ENCODE results near the gene ZXDC.
A peak's percentile ranks its signal among the peaks of the same experiment; 100 is the strongest.

ZXDC gene

DNA sequence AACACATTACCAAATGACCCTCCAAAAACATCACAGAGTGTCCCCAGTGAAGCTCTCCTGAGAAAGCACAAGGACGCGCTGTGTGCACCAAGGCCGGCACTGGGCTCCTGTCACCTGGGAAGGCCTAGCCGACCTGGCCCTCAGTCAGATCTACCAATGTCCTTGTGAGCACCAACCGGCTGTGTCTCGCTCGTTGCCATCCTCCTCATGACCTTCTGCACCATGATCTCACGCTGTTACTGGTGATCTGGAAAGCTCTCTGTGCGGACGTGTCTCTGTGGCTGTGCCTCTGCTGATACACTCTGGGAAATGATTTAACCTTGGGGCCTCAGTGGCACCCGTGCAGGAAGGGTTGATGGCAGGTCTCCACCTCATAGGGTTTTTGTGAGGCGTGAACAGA is 24.2 kb downstream of the ZXDC start:
- DNase-seq, result no peak

- no peak for DNase-seq
Observed at GRCh38 chr3:126450744-126451143, 24.9 kb downstream of the ZXDC start.

- DNase-seq, result no peak
Observed at GRCh38 chr3:126450219-126450618, 25.5 kb downstream of the ZXDC start.

- DNase-seq, result no peak
Observed at GRCh38 chr3:126449621-126450051, 26.1 kb downstream of the ZXDC start.

DNA sequence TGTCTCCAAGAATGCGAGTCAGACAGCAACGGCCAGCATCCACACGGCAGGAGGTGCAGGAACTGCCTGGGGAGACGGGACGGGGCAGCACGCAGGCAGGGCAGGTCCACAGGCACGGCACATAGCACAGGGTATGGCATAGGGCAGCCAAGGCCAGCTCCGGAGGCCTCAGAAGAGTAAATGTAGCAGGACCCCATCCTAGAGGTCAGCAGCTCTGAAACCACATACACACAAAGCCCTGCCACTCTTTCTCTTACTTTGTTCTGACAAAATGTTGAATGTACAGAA is 26.9 kb downstream of the ZXDC start:
- no peak for DNase-seq

DNA sequence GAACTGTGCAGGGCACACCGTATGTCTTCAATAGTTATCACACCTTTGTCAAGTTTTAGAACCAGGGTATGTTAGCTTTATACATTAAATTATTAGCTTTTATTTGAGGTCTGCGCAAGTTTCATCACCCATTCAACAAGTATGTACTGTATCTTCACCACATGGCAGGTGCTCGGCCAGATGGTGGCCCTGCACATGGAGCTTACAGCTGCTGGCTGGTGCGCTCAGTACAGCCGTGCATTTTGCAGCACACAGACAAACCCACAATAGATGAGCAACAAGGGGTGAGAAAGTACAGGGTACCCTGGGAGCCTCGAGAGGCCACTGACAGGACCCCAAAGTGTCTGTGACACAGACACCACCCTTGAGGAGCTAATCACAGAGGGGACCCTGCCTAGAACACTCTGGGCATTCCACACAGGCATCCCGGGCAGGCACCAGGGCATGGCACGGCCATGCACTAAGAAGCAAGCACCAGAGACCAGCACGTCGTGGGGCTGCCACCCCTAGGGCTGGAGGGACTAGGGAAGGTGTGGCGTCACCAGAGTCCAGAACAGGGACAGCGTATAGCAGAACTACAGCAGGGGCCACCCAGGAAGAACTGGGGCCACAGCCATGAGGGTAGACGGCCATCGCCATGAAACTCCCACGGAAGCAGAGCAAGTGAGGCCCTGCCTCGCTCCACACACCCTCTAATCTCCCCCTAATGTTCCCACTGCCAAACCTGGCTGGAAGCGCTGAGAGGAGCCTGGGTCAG is 27.4 kb downstream of the ZXDC start:
- DNase-seq, result peak; percentile 53 to 86

DNA sequence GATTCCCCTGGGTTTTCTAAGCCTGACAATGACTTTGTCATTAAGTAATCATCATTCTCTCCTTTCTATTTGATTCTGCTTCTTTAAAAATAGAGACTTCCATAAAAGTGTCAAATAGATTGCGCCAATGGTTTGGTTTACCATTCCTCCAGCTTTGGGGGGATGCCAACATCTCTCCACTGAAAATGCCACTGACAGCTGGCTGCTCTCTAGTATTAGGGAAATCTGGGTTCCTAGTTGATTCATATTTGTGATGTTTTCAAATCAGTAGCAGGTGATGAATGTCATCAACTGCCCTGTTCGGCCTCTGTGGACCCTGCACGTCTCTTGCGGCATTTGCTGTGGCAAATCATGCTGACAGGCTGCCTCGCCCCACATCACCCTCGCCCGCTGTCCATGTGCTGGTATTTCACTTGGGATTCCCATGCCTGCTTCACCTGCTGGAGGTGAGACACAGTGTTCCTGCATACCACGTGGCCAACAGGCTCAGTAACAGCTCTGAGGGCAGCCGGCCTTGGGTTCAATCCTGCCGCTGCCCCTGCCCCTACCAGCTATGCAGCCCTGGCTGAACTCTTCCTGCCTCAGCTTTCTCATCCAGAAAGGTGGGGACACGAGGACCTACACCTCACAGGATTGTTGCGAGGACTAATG is 28.1 kb downstream of the ZXDC start:
- no peak for DNase-seq

GRCh38 chr3:126446791-126447190 is 28.9 kb downstream of the ZXDC start:
- peak; percentile 5 to 77 for DNase-seq

DNA sequence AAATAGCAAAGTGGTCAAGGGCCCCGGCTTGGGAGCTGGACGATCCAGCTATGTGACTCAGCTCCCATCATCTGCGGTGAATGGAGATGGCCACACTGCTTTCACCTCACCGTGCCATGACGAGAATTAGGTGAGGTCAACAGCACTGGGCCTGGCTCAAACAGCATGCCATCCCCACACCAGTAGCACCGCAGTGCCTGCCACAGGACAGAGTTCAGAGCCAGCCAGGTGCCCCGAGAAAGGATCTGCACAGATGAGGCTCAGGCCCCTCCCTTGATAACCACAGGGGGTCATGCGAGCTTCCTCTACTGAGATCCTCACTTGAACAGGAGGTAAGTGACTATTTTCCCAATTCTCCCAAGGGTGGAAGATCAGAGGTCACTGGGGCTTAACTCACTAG is 29.4 kb downstream of the ZXDC start:
- peak in 1 of 2 experiments; percentile 21 for DNase-seq

GRCh38 chr3:126445506-126445905 is 30.2 kb downstream of the ZXDC start:
- DNase-seq, result no peak

DNA sequence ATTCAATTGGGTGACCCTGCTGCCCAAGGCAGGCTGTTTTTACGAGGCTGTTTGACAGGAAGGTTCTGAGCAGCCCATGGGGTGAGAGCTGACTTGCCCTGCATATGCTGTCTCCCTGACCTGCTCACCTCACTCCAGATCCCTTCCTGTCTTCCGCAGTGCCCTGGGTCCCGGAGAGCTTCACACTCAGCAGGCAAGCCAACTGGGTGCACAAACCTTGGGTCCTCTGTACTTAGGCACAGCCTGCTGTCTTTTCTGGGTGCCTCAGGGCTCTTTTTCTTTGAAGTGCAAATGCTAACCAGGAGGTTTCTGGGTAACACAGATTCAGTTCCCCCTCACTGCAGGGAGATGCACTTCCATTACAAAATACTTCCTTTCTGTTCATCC is 32.8 kb downstream of the ZXDC start:
- DNase-seq, result no peak

DNA sequence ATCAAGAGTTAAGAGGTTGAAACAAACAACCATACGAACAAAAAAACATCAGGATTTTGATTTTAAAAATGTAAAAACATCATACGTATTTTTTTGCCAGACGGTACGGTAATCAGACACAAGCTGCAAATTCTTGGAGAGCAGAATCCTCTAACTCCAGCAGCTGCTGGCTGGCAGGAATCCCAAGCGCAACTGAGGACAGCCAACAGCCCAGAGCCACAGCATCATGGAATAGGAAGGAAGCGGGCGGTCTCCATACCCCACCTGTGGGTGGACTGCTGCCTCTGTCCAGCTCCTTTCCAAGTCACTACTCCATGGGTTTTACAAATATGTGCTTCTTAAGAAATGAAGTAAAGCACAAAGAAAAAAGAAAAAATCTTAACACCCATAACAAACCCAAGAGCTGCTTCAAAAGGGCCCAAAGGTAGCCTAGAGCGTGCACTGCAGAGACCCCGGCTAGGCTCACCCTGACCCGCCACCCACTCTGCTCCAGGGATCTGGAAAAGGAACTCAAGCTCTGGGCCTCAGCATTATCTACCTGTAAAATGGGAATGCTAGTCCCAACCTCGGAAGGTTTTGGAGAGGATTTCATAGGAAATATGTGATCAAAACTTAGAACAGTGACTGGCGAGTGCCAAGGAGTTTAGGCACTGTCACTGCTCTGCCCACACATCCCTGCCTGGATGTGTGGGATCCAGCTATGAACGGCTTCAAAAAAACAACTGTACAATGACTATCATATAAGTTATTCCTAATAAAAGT is 33.4 kb downstream of the ZXDC start:
- DNase-seq, result no peak

DNA sequence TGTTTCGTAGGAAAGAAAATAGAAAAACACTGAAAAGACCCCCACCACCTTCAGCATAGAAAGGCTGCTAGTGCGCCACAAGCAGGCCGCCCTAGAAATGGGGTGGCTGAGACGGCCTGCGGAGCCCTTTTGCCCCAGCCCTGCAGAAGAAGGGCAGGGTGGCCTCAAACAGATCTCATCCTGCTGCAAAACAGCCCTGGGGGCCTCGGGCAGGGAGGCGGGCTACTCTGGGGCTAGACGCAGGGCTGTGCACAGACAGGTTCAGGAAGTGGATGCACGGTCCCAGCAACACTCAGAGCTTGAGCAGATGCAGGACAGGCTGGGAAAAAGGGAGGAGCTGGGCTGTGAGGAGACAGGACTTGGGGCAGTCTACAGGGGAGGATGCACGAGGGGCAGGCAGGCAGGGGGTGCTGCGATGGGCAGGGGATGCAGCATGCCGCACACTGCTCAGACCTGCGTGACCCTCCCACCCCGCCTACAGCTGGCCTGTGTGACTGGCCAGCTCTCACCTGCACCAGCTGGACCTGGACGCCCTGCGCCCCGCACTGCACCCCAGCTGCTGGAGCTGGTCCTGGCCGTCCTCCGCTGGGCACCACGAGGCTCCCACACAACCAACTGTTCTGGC is 34.3 kb downstream of the ZXDC start:
- no peak for DNase-seq

GRCh38 chr3:126440709-126440995 is 35.0 kb downstream of the ZXDC start:
- no peak for DNase-seq

DNA sequence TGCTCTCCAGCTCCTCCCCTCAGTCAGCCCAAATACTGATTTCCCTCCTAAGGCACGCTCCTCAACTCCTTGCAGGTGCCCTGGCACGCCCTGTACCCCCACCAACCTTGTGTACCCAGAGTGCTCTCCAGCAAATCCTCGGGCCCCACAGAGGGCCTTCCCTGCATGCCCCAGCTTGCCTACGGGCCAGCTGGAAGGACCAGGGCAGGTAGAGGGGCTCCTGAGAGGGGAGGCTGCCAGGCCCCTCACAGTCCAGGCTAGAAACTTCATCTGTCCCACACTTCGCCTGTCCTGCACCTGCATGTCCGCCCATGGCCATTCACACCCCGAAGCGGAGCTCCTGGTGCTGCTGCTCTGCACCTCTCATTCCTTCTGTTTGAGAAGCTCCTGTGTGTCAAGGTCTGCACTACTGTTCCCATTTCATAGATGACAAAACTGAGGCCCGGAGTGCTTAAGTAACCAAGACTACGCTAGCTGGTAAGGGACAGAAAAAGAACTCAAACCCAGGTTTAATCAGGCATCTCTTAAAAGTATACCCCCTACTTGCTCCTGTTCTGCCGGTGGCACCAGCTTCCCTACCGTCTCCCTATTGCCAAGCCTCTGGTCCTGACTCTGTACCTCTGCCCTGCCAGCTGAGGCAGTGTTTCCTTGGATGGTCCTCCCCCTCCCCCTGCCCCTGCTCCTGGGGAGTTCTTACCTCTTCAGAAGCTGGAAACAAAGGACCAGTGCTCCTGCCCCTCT is 35.6 kb downstream of the ZXDC start:
- no peak for DNase-seq

GRCh38 chr3:126439346-126439967 is 36.2 kb downstream of the ZXDC start:
- DNase-seq, result no peak

- no peak for DNase-seq
Observed at GRCh38 chr3:126438746-126439145, 36.9 kb downstream of the ZXDC start.

DNA sequence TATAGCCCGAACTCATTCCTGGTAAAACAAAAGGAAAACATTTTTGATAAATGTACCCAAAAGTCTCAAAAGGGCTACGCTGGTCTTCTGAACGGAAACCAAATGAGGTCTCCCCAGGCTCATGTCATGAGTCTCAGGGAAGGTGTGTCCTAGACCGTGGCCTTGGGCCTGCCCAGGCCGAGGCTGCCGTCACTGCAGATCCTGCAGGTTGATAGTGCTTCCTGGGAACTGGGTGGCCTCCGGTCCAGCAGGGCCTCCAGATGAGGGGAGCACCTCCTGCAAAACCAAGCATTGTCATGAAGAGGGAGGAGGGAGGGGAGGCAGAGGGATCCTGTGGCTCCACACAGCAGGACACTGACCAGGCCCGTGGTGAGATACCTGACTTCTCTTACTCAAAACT is 37.5 kb downstream of the ZXDC start:
- no peak for DNase-seq

DNA sequence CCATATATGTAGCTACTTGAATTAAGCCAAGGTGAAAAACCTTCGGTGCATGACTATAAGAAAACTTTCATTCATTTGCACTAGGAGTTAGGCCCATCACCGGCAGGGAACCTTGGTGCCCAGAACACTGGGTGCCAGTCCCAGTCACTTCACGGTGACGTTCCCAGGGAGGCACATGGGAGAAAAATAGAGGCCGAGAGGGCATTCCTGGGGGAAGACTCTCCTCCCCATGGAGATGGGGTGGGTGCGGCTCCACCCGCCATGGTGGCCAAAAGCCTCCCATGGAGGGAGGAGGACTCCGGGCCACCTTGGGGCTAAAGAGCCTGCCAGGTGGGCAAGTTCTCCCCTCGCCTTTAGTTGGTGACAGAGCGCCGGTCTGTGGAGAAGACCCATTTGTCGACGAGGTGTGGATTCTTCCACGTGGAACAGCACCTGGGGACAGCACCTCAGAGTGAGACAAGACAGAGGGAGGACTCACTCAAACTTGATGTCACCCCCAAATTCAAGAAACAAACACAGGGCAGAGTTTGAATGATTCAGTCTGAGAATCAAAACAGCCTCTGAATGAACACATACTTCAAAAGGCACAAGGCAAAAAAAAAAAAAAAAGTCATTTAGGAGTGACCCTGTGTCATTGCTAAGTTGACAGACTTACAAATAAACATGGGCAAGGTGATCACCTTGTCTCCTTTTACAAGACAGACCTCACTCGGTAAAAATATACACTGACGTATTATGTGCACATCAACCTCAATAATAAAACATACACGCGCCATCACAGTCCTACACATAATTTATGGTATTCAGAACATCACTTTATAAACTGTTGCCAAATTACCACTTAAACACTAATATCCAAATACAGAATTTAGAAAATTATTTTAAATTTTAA is 38.6 kb downstream of the ZXDC start:
- DNase-seq, result no peak

DNA sequence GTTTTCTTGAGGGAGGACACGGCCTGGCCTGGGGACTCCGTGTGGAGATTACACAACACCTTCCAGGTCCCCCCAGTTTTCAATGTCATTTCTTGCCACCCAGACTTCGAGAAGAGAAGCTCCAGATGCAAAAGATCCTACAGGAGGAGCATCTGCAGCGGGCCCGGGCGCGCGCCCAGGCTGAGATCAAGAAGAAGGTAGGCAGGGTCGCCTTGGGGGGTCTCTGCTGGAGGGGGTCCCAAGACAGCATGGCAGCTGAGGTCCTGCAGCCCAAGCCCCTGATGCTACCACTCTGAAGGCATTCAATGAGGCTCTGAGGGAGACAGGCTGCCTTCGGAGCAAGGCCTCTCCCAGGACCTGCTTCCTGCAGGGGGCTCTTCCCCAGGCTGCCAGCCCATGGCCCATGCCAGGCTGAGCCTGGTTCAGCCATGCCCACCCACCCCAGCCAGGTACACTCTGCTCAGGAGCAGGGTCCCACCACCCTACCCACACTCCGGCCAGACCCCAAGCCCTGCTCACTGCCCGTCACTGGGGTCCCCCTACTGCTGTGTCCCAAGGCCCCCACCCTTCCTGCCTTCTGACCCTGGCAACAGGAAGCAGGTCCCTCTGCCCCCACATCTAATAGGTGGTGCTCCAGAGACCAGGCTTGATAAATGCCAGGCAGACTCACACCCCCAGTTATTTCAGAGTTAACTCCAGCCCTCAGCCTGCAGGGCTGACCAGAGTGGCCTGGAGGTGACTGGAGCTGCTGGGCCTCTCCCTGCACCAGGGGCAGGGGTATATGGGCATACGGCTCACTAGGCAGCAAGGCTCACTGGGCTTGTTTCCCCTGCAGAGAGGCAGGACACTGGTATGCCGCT is 40.0 kb downstream of the ZXDC start:
- no peak for DNase-seq

DNA sequence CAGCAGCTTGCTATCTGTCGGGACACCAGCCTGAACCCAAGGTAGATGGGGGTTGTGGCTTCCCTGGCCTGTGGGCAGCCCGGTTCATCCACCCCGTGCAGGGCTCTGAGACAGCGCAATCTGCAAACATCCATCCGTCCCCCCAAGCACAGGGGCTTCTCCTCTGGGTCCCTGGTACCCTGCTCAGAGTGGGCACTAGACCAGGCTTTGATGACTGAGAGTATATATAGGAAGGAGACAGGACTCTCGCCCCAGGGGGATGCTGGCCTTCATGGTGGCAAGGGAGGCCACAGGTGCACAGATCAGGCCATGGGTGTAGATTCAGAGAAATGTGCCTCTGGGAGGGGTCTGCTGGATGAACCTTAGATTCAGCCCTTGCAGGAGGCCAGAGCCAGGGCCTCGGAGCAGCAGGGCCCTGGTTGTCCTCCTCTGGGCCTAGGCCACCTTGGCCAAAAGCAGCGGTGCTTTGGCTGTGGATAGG is 40.7 kb downstream of the ZXDC start:
- no peak for DNase-seq

Data from NCI-H524 (cell line).